Ovary (tissue), 9 donors: ENCODE results near the gene RMI2. TPM values are rescaled to one million over a fixed set of nuclear protein-coding genes. Genes with fewer than 3 reads are reported as not detected.

Experiments used
- DNase-seq, 5 donors: peaks; one replicate each; pipeline ENCODE4 v3.0.0-alpha.2; 2019 to 2020
- H3K27ac ChIP-seq, 2 donors: fragments of 200-600 bp; one replicate each; pipeline versions ENCODE4 v1.5.1 to v1.8.0; 2019 to 2022
- H3K27me3 ChIP-seq: fragments of 200-600 bp; one replicate; pipeline ENCODE4 v1.8.0; 2022
- H3K36me3 ChIP-seq: fragments of 200-600 bp; sonication (generic); one replicate; pipeline ENCODE4 v1.5.1; 2019
- H3K4me1 ChIP-seq: one replicate; pipeline ENCODE4 v1.8.1; 2013; ENCODE audit warnings: mild to moderate bottlenecking, moderate library complexity; ENCODE audit not compliant: insufficient read depth
- H3K4me3 ChIP-seq: fragments of 200-600 bp; sonication (generic); one replicate; pipeline ENCODE4 v1.5.1; 2017
- H3K9me3 ChIP-seq, 2 donors: fragments of 200-600 bp in 1 of 2; sonication (generic) in 1 of 2; one replicate each; pipeline versions ENCODE4 v1.5.1 to v1.8.1; 2013 to 2019; ENCODE audit warnings: mild to moderate bottlenecking in 1 of 2, moderate library complexity in 1 of 2
- EP300 ChIP-seq: sonication (generic); formaldehyde crosslinking; IDR thresholded peaks from one replicate; pipeline ENCODE4 v1.6.1; 2017; ENCODE audit warnings: antibody characterized with exemption
- POLR2A ChIP-seq: fragments of 450-650 bp; IDR thresholded peaks from one replicate; pipeline ENCODE4 v1.6.1; 2017; ENCODE audit warnings: antibody characterized with exemption, mild to moderate bottlenecking, moderate library complexity
- WGBS, 3 donors: extraction: QIAGEN DNeasy Blood & Tissue Kit in 1 of 3; methylation state at CpG; one replicate each; pipeline versions ENCODE4 v1.1.5 to v1.1.7; 2013 to 2017; 5-methylcytosine and 5-hydroxymethylcytosine counted together
- intact Hi-C, 4 donors: fragments of 100-400 bp; cut with DNase I; formaldehyde crosslinking; loops; one replicate each; pipeline versions ENCODE4 v1.11.0 to v1.15.1; 2022 to 2023
- polyA plus RNA-seq, 2 donors: library from polyadenylated mRNA; stranded (reverse); fragments of 200-250 nt in 1 of 2; fragments of 350-450 nt in 1 of 2; fragmentation: Illumina TruSeq in 1 of 2; extraction: RNeasy Lipid Tissue Mini Kit (QIAGEN cat#74804) in 1 of 2; gene quantifications; one replicate each; pipeline ENCODE4 v1.2.3, GENCODE V29; 2013 to 2014
- total RNA-seq, 7 donors: library from RNA; depleted of rRNA in 2 of 7; stranded (reverse); fragments of >200 nt in 2 of 7; fragmentation: NEBNext Ultra II Directional in 3 of 7; extraction: Animal tissue kit (Norgen Biotek cat#: 25700) in 3 of 7; gene quantifications; one replicate each; pipeline versions ENCODE4 v1.1.0 to v1.2.4, GENCODE V29; 2016 to 2023
- TF ChIP-seq, protein P1 (sequence below), 3 donors: fragments of 450-650 bp in 2 of 3; fragments of 200-600 bp in 1 of 3; IDR thresholded peaks; one replicate each; pipeline versions ENCODE4 v1.5.1 to v1.8.0; 2016 to 2022; ENCODE audit warnings: antibody characterized with exemption in 3 of 3, mild to moderate bottlenecking in 1 of 3
- donor health status: DM: no; HTN: no; CAD: no; lungs with moderate emphysema.
- donor health status: DM: no; HTN: no; CAD: no.
- donor health status: Bipolar disorder and iron deficiency.
- donor health status: DM: yes; HTN: yes; CAD: no.
- donor health status: DM: no; HTN: no; CAD: no.
- donor health status: DM: yes; HTN: yes; CAD: no.

The RMI2 gene
- total and polyA plus RNA-seq, 9 donors = 1.6 to 6.7 (median 3.2) TPM

DNA sequence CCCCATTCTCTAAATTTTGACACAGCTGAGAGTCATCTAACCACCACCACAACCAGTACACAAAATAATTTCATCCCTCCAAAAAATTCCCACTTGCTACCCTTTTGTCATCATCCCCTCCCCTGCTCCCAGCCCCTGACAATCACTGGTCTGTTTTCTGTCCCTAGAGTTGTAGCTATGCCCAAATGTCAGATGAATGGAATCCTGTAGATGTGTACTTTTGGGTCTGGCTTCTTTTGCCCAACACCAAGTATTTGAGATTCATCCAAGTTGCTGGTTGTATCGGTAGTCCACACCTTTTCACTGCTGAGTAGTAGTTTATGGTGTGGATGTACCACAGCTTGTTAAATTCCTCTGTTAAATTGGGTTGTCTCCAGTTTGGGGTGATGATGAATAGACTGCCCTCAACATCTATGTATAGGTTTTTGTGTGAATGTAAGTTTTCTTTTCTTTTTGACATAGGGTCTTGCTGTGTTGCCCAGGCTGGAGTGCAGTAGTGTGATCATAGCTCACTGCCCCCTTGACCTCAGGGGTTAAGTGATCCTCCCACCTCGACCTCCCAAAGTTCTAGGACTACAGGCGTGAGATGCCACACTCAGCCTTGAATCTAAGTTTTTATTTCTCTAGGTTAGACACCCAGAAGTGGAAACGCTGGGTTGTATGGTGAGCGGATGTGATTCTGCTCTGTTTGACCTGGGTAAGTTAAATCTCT is 14.6 kb upstream of the RMI2 start:
- TF ChIP-seq, protein P1, sequence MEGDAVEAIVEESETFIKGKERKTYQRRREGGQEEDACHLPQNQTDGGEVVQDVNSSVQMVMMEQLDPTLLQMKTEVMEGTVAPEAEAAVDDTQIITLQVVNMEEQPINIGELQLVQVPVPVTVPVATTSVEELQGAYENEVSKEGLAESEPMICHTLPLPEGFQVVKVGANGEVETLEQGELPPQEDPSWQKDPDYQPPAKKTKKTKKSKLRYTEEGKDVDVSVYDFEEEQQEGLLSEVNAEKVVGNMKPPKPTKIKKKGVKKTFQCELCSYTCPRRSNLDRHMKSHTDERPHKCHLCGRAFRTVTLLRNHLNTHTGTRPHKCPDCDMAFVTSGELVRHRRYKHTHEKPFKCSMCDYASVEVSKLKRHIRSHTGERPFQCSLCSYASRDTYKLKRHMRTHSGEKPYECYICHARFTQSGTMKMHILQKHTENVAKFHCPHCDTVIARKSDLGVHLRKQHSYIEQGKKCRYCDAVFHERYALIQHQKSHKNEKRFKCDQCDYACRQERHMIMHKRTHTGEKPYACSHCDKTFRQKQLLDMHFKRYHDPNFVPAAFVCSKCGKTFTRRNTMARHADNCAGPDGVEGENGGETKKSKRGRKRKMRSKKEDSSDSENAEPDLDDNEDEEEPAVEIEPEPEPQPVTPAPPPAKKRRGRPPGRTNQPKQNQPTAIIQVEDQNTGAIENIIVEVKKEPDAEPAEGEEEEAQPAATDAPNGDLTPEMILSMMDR (IDR thresholded peaks at IDR 0.05) = no peak
- no peak for TF ChIP-seq EP300
- no peak for TF ChIP-seq POLR2A
- no peak for DNase-seq
- H3K36me3 ChIP-seq = no peaks in the 10 kb centered on the region
- H3K4me3 ChIP-seq = no peak overlapping the region
- intact Hi-C loops = no loop called here
- WGBS, 3 donors = 87 to 91% (median 87%) methylated on average over 5 of the region's 5 CpGs
- no peaks in the 10 kb centered on the region for H3K27me3 ChIP-seq
- H3K9me3 ChIP-seq = no peaks in the 10 kb centered on the region
- H3K27ac ChIP-seq = no peak overlapping the region
- peaks cover 6% of the 10 kb centered on the region for H3K4me1 ChIP-seq

DNA sequence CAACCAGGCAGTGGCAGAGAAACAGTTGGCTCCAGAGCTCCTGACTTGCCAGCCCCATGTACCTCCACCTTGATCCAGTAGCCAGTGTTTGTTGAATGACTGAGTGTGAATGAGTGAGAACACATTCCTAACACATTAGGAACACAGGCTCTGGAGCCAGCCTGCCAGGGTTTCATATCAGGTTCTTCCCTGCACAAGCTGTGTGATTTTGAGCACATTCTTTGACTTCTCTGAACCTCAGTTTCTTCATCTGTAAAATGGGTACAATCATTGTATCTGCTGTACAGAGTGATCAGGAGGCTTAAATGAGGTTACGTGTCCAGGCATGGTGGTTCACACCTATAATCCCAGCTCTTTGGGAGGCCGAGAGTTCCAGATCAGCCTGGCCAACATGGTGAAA is 13.3 kb upstream of the RMI2 start:
- Histone ChIP-seq H3K4me3 (no peak overlapping the region), H3K27me3 (no peaks in the 10 kb centered on the region), H3K4me1 (peaks cover 6% of the 10 kb centered on the region), H3K9me3 (no peaks in the 10 kb centered on the region), H3K36me3 (no peaks in the 10 kb centered on the region), H3K27ac (no peak overlapping the region)
- TF ChIP-seq POLR2A (no peak), EP300 (no peak)
- TF ChIP-seq, protein P1 (IDR thresholded peaks at IDR 0.05) = no peak
- DNase-seq = no peak
- intact Hi-C loops = no loop called here
- 87 to 98% (median 97%) methylated on average over 2 of the region's 2 CpGs for WGBS, 3 donors

DNA sequence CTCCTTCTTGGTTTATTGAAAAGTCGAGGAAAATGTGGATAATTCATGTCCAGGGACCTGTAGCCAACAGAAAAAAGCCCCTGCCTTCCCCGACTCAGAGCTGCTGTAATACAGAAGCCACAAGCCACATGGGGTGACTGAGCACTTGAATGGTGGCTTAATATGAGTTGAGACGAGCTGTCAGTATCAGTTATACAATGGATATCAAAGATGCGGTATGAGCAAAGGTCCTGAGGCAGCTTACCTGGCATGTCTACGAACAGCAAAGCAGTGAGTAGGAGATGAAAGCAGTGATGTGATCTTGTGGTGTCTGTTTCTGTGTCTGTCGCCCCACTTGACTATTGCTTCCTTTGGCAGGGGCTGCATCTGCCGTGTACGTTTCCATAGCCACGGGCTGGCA is 12.2 kb upstream of the RMI2 start:
- DNase-seq = no peak
- H3K4me3 ChIP-seq = no peak overlapping the region
- 66 to 89% (median 76%) methylated on average over 9 of the region's 9 CpGs for WGBS, 3 donors
- no peak overlapping the region for H3K27ac ChIP-seq
- intact Hi-C loops = no loop called here
- H3K36me3 ChIP-seq = no peaks in the 10 kb centered on the region
- H3K27me3 ChIP-seq = no peaks in the 10 kb centered on the region
- H3K9me3 ChIP-seq = no peaks in the 10 kb centered on the region
- peaks cover 2% of the 10 kb centered on the region for H3K4me1 ChIP-seq
- TF ChIP-seq EP300 = no peak
- TF ChIP-seq, protein P1 (IDR thresholded peaks at IDR 0.05) = no peak
- no peak for TF ChIP-seq POLR2A

DNA sequence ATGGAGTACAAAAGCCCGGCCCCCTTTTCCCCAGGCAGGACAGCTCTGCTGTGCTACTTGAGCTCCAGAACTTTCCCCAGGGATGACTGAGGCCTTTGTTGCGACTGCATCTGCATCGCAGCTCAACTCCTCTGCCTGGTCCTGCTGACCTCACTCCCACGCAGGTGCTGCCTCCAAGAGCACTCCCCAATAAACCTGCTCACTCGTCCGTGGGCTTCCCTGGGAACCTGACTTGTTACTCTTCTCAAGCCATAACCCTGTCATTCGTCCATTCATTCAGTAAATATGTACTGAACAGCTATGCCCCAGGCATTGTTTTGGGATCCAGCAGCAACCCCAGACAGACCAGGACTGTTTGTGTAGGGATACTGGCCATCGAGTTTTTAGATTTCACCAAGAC is 11.6 kb upstream of the RMI2 start:
- H3K4me1 ChIP-seq = no peaks in the 10 kb centered on the region

More for the DNA sequence above, 11.6 kb upstream of the RMI2 start:
- Histone ChIP-seq H3K9me3 (no peaks in the 10 kb centered on the region), H3K4me3 (no peak overlapping the region), H3K36me3 (no peaks in the 10 kb centered on the region), H3K27me3 (no peaks in the 10 kb centered on the region), H3K27ac (no peak overlapping the region)
- 41 to 53% (median 42%) methylated on average over 8 of the region's 8 CpGs for WGBS, 3 donors
- DNase-seq = no peak
- intact Hi-C loops = no loop called here
- TF ChIP-seq, protein P1 (IDR thresholded peaks at IDR 0.05) = no peak
- TF ChIP-seq EP300 (no peak), POLR2A (no peak)
